NCI-H187 treated with DMSO at 0.1 percent for 48 hours (cell line): Measurements from ENCODE around the gene NHP2.

Source experiments
- DNase-seq: peaks from one replicate; lab custom pipeline; 2025; lab: John Stamatoyannopoulos, UW

Gene NHP2

GRCh38 chr5:178114325-178115135, 39.2 kb downstream of the NHP2 start:
- DNase-seq, result no peak

- DNase-seq, result no peak
These were observed 39.8 kb downstream of the NHP2 start for GRCh38 chr5:178113841-178114324.

DNA sequence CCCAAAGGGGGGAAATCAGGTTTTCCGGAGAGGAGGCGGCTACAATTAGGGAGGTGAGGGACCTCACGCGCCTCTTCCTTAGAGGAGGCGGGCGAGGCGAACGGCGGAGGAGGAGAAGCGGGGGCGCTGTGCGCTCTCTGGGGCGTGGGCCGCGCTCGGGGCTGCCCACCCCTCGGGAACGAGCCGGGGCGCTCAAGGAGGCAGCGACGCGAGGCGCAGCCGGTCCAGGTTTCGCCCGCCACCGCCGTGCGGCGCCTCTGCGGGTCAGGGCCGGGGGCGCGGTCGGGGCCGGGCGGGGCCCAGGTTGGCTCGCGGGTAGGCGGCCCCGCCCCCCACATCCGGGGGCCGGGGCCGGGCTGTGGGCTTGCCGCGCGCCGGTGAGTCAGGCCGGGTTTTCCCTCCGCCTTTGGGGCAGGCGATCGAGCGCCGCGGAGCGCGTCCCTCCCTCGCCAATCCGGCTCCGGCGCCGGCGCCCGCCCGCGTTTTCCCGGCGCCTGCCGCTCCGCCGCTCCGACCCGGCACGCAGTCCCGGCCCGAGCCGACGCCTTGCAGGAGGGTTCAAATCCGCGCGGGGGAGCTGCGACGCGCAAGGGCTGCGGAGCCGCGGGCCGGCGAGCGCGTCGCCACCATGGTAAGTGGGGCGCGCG, 40.4 kb downstream of the NHP2 start, which contains the start of gene N4BP3:
N4BP3 (plus strand) TSS at position 392 of the 647 bp plus-strand sequence. CDS start 6,052 bp downstream, outside the sequence.
- DNase-seq, result no peak

DNA sequence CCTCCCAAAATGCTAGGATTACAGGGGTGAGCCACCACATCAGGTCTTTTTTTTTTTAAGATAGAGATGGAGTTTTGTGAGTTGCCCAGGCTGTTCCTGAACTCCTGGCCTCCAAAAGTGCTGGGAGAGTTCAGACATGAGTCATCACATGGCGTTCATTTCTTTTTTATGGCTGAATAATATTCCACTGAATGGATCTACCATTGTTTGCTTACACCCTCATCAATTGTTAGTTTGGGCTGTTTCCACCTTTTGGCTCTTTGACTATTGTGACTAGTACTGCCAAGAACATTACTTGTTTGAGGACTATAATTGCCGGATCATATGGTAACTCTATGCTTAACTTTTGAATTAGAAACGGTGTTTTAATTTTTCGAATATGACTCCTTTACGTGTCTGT, 41.1 kb downstream of the NHP2 start:
- DNase-seq, result no peak

GRCh38 chr5:178111925-178112324, 41.8 kb downstream of the NHP2 start:
- no peak for DNase-seq

DNA sequence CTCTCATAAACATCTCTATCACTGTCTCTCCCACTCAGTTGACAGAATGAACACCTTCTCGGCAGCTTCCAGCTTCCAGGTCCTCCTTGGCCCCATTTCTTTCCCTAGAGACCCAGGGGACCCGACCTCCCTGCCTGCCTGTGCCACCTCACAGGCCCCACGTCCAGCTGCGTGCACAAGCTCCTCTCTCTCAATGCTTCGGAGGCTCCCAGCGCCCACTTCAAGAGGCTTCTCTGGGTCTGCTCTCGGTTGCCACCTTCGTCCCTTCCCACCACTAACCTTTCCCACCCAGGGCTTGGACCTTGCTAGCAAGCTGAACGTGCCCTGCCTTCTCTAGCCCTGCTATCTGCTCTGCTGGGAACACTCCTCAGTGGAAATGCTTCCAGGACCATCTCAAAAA, 43.2 kb downstream of the NHP2 start:
- no peak for DNase-seq

DNA sequence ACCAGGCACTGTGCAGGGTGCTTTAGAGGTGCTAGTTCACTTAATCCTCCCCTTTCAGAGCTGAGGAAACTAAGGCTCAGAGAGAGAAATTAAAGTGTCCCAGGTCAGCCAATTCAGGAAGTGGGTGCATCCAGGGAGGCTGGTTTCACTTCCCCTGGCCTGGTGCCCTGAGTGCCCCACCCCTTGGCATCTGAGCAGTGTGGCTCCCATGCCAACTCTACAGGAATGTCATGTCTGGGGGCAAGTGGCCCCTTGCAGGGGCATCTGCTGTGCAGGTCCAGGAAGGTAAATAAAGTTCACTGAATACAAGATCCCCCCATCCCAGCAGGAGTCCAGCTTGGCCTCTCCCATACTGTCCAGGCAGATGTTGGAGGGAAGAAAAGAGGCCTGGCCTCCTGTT, 44.7 kb downstream of the NHP2 start:
- no peak for DNase-seq

- DNase-seq, result no peak
These were observed 45.2 kb downstream of the NHP2 start for GRCh38 chr5:178108446-178108845.

- DNase-seq, result no peak
These were observed 45.9 kb downstream of the NHP2 start for GRCh38 chr5:178107756-178108310.

DNA sequence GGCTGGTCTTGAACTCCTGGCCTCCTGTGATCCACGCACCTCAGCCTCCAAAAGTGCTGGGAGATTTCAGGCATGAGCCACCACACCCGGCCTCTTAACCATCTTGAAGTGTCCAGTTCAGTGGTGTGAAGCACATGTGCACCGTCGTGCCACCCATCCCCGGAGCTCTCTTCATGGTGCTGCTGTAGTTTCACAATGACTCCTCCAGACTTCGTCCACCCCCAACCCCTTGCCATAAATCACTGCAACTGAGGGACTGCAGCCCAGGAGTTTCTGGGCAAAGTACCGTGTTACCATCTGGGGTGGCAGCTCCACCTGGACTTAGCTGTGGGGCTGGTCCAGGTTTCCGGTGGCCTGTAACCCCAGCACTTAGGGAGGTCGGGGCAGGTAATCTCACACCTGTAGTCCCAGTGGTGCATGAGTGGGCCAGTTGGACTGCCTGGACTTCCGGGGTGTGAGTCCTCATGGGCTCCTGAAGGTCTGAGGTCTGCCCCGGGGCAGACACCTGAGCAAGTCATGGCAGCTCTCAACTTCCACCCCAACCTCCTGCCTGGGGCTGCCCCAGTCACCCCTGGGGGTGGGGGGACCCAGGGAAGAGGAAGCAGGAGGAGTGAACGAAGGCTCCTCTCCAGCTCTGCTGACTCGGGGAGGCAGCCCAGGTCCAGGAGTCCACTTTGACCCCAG, 47.0 kb downstream of the NHP2 start:
- no peak for DNase-seq

GRCh38 chr5:178106086-178106485, 47.6 kb downstream of the NHP2 start:
- DNase-seq, result no peak

DNA sequence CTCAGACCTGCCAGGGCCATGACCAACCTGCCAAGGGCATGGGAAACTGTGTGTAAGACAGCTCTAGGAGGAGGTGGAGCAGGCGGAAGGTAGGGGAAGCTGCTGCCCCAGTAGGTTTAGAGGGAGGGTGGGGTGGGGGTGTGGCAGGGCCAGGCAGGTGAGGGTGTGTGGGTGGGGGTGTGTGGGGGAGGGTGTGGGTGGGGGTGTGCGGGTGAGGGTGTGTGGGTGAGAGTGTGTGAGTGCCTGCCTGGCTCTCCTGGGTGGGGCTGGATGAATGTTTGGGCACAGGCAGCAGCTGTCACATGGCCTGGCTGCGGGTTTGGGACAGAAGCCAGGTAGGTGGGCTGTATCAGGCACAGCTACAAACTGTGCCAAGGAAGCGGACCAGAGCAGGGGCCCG, 49.2 kb downstream of the NHP2 start:
- no peak for DNase-seq

GRCh38 chr5:178103612-178104011, 50.1 kb downstream of the NHP2 start:
- no peak for DNase-seq
